HG02885 (cell line): ENCODE data around the gene PTPRN2.
"Not testable (repeated sequence)": the region's sequence is repeated elsewhere in the genome, so short reads cannot be mapped to it uniquely, and the experiment has no call there.

Experiments used
- ATAC-seq: cut with Tn5 transposase; IDR thresholded peaks from one replicate; pipeline ENCODE4 v1.9.1; 2021; ENCODE audit warnings: mild to moderate bottlenecking; ENCODE audit not compliant: unreplicated experiment, poor library complexity

Gene PTPRN2

GRCh38 chr7:157726764-157727163, 860.9 kb downstream of the PTPRN2 start:
- ATAC-seq, result no peak

DNA sequence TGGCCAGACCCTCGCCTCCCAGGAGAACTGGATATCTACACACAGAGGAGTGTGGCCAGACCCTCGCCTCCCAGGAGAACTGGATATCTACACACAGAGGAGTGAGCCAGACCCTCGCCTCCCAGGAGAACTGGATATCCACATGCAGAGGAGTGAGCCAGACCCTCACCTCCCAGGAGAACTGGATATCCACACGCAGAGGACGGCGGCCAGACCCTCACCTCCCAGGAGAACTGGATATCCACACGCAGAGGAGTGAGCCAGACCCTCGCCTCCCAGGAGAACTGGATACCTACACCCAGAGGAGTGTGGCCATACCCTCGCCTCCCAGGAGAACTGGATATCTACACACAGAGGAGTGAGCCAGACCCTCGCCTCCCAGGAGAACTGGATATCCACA, 862.3 kb downstream of the PTPRN2 start:
- ATAC-seq, result not testable (repeated sequence)

DNA sequence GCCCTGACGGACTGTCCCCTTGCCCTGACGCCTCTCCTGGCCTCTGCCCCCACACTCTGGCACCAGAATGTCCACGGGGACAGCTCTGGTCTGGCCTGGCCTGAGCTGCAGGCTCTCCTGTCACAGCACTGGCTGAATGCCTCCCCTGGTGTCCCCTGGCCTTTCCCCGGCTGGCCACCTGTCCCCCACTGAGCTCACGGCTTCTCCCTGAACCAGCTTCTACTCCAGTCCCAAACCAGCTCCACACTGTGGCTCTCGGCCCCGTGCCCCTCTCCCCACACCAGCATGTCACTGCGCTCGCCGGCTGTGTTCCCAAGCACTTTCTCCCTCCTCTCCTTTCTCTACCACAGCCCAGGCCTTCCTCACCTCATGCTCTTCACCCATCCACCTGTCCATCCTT, 864.4 kb downstream of the PTPRN2 start:
- no peak for ATAC-seq

DNA sequence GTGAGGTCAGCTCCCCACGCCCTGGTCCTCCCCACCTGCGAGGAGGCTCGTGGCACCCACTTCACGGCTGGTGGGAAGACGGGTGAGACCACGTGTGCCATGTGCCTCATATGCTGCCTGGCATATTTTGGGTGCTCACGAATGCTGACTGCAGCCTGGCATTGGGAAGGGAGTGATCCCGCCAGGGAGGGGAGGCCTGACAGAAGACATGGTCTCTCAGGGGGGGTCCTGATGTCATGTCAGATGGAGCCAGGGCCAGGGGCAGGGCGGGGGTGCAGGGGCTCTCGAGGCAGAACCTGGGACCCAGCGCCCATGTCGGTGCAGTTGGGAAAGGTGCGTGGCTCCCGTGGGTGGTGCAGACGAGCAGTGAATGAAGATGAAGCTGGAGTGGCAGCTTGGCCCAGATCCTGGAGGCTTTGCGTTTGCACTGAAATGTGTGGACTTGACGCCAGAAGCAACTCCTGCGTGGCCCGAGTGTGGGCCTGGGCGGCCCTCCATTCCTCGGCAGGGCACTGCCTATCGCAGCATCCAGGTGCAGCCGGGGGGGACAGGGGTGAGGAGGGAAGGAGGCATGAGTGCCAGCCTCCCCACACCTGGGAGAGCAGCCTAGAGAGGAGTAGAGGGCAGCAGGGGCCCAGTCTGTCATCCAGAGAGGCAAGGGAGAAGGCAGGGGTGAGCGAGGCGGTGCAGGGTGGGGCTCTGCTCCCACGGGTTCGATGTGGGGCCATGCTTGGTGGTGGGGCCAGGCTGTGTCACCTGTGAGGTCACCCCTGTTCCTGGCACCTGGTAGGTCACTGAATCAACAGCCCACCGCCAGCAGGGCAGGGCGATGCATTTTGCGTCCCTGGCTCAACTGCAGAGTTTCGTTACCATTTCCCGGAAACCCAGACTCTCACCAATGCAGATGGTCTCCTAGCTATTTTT, 865.2 kb downstream of the PTPRN2 start:
- no peak for ATAC-seq

- no peak for ATAC-seq
Measured at GRCh38 chr7:157721468-157722136, 866.0 kb downstream of the PTPRN2 start.

DNA sequence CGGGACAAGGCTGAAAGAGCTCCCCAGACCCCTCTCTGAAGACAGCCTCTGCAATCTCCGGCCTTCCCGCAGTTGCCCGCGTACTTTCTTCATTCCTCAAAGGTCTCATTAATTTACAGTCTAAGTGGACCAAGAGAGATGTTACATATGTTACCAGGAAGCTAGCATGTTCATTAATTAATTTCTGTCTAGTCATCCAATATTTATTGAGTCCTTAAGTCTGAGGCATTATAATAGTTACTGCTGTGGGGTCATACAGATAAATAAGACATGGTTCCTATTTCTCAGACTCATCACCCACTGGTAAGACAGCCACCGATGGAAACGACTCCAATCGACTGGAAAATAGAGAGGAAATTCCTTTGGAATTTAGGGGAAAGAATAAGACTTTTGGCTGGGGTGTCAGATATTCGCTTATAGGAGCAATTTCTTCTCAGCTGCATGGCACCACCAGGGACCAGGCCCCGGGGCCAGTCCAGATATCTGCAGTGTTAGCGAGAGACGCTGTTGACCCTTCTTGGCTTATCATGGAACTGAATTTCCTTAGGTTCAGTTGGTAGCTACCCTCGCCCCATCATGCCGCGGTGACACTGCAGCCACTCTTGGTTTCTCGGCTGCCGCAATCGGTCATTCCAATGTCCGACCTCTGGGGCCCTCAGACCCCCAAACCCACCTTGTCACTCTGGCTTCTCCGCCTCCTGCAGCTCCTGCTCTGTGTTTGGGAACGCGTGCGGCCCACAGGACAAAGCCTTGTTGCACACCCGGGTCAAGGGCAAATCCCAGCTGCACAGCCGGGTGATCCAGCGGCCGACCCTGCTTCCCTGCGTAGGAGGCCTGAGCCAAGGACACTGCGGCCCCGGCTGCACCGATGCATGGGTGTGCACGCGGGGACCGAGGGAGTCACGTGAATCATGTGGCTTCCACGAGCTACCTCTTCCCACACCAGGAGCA, 867.6 kb downstream of the PTPRN2 start:
- ATAC-seq, result no peak

GRCh38 chr7:157719008-157719682, 868.5 kb downstream of the PTPRN2 start:
- no peak for ATAC-seq

DNA sequence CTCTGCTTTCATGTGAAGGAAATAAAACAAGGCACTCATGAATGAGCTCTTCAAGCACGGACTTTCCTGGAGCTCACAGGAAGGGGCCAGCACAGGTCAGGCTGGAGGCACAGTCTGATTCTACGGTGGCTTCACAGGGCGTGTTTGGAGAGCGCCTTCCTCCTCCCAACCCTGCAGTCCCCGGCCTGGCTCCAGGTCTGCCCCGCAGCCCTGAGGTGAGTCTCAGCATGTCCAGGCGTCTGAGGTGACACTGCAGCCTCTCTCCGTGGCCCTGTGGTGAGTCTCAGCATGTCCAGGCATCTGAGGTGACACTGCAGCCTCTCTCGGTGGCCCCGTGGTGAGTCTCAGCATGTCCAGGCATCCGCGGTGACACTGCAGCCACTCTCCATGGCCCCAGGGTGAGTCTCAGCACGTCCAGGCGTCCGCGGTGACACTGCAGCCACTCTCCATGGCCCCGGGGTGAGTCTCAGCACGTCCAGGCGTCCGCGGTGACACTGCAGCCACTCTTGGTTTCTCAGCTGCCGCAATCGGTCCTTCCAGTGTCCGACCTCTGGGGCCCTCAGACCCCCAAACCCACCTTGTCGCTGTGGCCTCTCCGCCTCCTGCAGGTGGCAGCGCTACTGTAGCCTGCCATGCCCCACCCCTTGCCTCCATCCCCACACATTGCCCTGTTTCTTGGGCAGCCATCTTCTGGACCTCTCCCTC, 869.2 kb downstream of the PTPRN2 start:
- no peak for ATAC-seq

DNA sequence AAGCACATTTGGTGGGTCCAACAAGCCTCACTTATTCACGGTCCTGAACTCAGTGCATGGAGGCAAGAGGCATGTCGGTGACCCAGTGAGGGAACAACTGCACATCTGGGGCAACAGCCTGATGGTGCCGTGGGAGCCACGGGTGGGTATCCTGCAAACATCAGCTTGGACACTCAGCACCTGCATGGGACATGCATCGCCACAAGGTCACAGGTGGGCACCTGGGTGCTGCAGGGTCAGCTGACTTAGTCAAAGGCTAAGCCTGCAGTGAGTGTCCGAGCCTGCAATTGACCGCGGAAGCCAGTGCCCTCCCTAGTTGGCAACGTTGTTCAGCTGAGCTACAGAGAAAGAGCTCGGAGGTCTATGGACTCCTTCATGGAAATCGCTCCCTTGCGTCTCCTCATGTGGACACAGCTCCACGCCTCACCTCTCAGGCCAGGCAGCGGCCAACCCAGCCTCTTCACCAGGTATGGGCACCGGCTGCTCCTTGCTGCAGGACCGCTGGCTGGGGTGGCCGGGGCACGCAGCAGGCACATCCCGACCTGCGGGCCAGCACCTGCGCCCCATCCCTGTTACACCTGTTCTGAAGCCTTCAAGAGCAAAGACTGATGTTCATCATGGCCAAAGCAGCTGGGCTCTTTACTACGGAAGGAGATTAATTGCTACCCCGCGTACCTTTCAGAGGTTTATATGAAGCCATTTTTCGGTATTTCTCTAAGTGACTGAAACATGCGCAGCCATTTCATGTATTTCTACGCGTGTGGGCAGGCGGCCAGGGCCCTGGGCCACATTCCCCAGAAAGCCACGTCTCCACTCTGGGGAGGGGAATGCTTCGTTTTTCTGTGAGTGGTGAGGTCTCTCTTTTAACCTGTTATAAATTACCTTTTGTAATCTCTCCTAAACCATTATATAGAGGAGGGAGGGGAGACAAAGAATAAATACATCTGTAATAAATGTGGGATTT, 870.1 kb downstream of the PTPRN2 start:
- no peak for ATAC-seq

DNA sequence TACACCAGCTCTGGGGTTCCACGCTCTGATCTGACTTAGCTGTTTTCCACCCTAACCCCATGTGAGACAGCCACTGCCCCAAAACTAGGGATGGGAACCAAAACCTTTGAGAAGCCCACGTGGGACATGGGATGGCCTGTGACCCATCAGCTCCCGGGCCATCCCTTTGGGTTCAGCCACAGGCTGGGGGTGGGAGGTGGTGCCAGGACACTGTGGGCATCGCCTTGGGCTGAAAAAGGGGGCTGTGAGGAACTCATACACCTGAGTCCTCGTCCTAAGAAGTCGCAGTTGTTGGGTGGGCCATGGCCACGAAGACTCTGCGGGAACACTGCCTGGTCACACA, 871.7 kb downstream of the PTPRN2 start:
- ATAC-seq, result no peak

GRCh38 chr7:157715071-157715937, 872.3 kb downstream of the PTPRN2 start:
- ATAC-seq, result no peak

DNA sequence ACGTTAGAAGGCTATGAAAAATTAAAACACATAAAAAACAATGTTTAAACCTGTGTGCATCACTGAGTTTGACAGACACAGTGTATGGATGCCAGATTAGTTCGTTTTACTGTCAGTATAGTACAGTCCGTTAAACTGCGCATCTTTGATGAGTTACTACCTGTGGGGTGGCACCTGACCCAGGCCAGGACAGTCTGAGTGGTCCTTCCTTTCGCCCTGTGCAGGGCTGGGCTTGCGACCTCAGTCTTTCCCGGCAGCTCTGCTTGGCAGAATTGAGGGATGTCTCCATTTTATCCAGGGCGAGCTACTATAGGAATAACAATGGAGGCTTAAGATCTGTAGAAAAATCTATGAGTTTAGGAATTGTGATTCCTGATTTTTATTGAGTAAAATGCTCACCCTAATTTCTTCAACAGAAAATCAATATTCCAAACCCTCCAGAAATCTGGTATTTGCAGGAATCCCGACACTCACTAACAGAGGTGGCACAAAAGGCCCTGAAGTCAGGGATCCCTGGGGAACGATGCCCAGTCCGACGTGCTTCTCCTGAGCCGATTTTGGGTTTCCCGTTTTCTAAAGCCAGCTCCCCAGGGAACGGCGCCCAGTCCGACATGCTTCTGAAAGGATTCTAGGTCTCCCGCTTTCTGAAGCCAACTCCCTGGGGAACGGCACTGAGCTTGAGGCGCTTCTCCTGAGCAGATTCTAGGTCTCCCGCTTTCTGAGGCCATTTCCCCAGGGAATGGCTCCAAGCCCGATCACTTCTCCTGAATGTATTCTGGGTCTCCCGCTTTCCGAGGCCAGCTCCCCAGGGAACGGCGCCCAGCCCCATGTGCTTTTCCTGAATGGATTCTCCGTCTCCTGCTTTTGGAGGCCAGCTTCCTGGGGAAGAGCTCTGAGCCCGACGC, 873.2 kb downstream of the PTPRN2 start:
- no peak for ATAC-seq

DNA sequence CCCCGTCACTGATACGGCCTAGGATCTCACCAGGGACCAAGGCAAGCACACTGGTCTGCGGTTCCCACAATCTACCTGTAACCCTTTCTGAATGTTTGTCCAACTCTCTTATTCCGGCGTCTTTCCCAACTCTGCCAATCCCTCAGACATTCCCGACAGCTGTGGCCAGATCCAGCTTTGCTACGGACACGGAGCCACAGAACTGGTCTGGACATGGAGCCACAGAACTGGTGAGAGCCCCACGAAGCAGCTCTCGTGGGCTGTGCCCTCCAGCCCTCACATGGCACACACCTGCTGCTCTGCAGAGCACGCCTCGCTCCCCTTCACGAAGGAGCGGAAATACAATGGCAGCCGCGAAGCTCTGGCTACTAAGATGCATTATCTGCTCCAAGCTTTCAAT, 874.0 kb downstream of the PTPRN2 start:
- no peak for ATAC-seq

DNA sequence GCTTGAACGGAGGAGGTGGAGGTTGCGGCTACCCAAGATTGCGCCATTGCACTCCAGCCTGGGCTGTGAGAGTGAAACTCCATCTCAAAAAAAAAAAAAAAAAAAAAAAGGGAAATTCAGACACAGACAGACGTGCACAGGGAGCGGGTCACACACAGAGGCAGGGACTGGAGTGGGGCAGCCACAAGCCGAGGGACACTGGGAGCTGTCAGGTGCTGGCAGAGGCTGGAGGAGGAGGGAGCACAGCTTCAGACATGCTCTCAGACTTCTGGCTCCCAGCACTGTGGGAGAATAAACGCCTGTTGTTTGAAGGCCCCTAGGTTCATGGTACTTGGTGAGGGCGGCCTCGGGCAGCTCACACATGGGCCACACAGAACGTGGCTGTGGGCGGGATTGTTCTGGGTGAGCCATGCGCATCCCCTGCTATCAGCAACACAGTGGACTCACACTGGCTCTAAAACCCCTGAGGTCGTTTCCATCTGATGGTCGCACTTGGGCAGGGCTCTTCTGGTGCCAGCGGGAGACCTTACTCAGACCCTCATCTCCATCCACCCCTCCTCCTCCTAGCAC, 874.9 kb downstream of the PTPRN2 start:
- no peak for ATAC-seq

DNA sequence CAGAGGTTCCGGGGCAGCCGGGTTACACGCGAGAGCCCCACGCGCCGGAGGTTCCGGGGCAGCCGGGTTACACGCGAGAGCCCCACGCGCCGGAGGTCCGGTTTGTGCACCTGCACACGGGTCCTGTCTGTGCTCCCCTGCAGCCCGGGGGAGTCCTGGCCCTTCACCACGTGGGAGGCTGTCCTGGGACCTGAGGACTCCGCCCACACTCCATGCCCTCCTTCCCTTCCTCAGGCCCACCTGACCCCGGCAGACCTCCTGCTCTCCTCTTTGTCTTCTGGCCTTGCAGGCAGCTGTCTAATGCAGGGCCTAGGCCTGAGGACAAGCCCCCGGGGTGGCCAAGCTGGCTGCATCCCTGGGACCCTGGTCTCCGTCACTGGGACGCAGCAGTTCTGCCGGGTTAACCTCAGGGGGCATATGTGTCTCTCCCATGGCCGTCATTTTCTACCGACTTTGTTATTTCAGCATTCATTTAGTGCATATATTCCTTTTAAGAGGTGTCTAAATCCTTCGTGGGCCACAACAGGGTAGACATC, 876.2 kb downstream of the PTPRN2 start:
- ATAC-seq, result no peak

- ATAC-seq, result no peak
Measured at GRCh38 chr7:157710396-157710795, 877.2 kb downstream of the PTPRN2 start.
